Measurements from ENCODE around the gene DUOXA1. TPM values are rescaled to one million over a fixed set of nuclear protein-coding genes. Genes with fewer than 3 reads are reported as not detected.

Gene DUOXA1
- total RNA-seq, 1 donor from 2014 or later: not detected

GRCh38 chr15:45162771-45163507, 33.3 kb upstream of the DUOXA1 start:
- H3K79me2 ChIP-seq (ENCODE audit: low read depth): no peaks in the 10 kb centered on the region
- no peak overlapping the region for H3K9ac ChIP-seq
- Mint-ChIP-seq H3K4me3 (no peak overlapping the region), H3K36me3 (peaks cover 3% of the 10 kb centered on the region), H3K27me3 (ENCODE audit: insufficient read depth, low read depth) (peaks cover 12% of the 10 kb centered on the region), H3K4me1 (peaks cover 18% of the 10 kb centered on the region), H3K9me3 (no peaks in the 10 kb centered on the region), H3K27ac (no peak overlapping the region)
- peak; percentile 87 for DNase-seq (ENCODE audit: low spot score)
- H3K4me2 ChIP-seq: no peak overlapping the region
- no peak overlapping the region for H3K4me3 ChIP-seq
- H4K20me1 ChIP-seq (ENCODE audit: low read depth): peaks cover 5% of the 10 kb centered on the region
- TF ChIP-seq EZH2 (IDR thresholded peaks at IDR 0.05) (no peak), EZH2phosphoT487 (IDR thresholded peaks at IDR 0.05) (no peak)
- TF ChIP-seq, protein P1, sequence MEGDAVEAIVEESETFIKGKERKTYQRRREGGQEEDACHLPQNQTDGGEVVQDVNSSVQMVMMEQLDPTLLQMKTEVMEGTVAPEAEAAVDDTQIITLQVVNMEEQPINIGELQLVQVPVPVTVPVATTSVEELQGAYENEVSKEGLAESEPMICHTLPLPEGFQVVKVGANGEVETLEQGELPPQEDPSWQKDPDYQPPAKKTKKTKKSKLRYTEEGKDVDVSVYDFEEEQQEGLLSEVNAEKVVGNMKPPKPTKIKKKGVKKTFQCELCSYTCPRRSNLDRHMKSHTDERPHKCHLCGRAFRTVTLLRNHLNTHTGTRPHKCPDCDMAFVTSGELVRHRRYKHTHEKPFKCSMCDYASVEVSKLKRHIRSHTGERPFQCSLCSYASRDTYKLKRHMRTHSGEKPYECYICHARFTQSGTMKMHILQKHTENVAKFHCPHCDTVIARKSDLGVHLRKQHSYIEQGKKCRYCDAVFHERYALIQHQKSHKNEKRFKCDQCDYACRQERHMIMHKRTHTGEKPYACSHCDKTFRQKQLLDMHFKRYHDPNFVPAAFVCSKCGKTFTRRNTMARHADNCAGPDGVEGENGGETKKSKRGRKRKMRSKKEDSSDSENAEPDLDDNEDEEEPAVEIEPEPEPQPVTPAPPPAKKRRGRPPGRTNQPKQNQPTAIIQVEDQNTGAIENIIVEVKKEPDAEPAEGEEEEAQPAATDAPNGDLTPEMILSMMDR (IDR thresholded peaks at IDR 0.05): peak; percentile 87
- no peaks in the 10 kb centered on the region for H3K36me3 ChIP-seq
- H3K27ac ChIP-seq: no peak overlapping the region
- no peaks in the 10 kb centered on the region for H3K9me3 ChIP-seq (ENCODE audit: low read depth)
- peaks cover 11% of the 10 kb centered on the region for H3K4me1 ChIP-seq
- peaks cover 25% of the 10 kb centered on the region for H3F3A ChIP-seq (ENCODE audit: low read depth)
- H3K27me3 ChIP-seq: no peaks in the 10 kb centered on the region
- no peak overlapping the region for H2AFZ ChIP-seq (replicated peaks)

DNA sequence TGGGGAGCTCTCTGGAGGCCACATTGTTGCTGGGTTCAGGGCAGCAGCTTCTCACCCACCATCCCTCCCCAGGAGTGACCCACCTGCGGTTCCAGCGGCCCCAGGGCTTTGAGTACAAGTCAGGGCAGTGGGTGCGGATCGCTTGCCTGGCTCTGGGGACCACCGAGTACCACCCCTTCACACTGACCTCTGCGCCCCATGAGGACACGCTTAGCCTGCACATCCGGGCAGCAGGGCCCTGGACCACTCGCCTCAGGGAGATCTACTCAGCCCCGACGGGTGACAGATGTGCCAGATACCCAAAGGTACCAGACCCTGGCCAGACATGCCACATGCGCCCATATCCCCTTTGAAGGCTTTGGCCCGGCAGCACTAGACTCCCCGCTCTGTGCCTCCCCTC, 32.0 kb upstream of the DUOXA1 start:
- Histone ChIP-seq H3K36me3 (no peaks in the 10 kb centered on the region), H3K4me2 (no peak overlapping the region), H3K4me1 (peaks cover 14% of the 10 kb centered on the region), H3K79me2 (ENCODE audit: low read depth) (no peaks in the 10 kb centered on the region), H2AFZ (replicated peaks) (no peak overlapping the region), H3K27ac (no peak overlapping the region), H3K9me3 (ENCODE audit: low read depth) (no peaks in the 10 kb centered on the region), H3F3A (ENCODE audit: low read depth) (peaks cover 12% of the 10 kb centered on the region), H4K20me1 (ENCODE audit: low read depth) (no peaks in the 10 kb centered on the region), H3K4me3 (no peak overlapping the region), H3K27me3 (no peaks in the 10 kb centered on the region), H3K9ac (no peak overlapping the region)
- TF ChIP-seq EZH2 (IDR thresholded peaks at IDR 0.05) (no peak), EZH2phosphoT487 (IDR thresholded peaks at IDR 0.05) (no peak)
- TF ChIP-seq, protein P1 (IDR thresholded peaks at IDR 0.05): no peak
- peaks cover 12% of the 10 kb centered on the region for H3K27me3 Mint-ChIP-seq (ENCODE audit: insufficient read depth, low read depth)
- H3K9me3 Mint-ChIP-seq: no peaks in the 10 kb centered on the region
- H3K36me3 Mint-ChIP-seq: peaks cover 1% of the 10 kb centered on the region
- H3K4me3 Mint-ChIP-seq: no peak overlapping the region
- no peak overlapping the region for H3K27ac Mint-ChIP-seq
- no peak for DNase-seq (ENCODE audit: low spot score)
- peaks cover 27% of the 10 kb centered on the region for H3K4me1 Mint-ChIP-seq

- peaks cover 12% of the 10 kb centered on the region for H3K4me1 ChIP-seq
- peak; percentile 52 for DNase-seq (ENCODE audit: low spot score)
- H3K4me3 ChIP-seq: no peak overlapping the region
- no peaks in the 10 kb centered on the region for H3K79me2 ChIP-seq (ENCODE audit: low read depth)
- H3K27ac Mint-ChIP-seq: peak overlapping the region; percentile 29
- no peaks in the 10 kb centered on the region for H3F3A ChIP-seq (ENCODE audit: low read depth)
- H3K4me2 ChIP-seq: no peak overlapping the region
- no peak overlapping the region for H3K4me3 Mint-ChIP-seq
- peaks cover 1% of the 10 kb centered on the region for H3K36me3 Mint-ChIP-seq
- H2AFZ ChIP-seq (replicated peaks): no peak overlapping the region
- TF ChIP-seq EZH2phosphoT487 (IDR thresholded peaks at IDR 0.05) (no peak), EZH2 (IDR thresholded peaks at IDR 0.05) (no peak)
- TF ChIP-seq, protein P1 (IDR thresholded peaks at IDR 0.05): no peak
- no peak overlapping the region for H3K27ac ChIP-seq
- no peaks in the 10 kb centered on the region for H3K36me3 ChIP-seq
- peaks cover 2% of the 10 kb centered on the region for H3K9me3 Mint-ChIP-seq
- no peaks in the 10 kb centered on the region for H4K20me1 ChIP-seq (ENCODE audit: low read depth)
- H3K4me1 Mint-ChIP-seq: peaks cover 37% of the 10 kb centered on the region
- H3K9ac ChIP-seq: no peak overlapping the region
- peaks cover 10% of the 10 kb centered on the region for H3K27me3 Mint-ChIP-seq (ENCODE audit: insufficient read depth, low read depth)
- H3K9me3 ChIP-seq (ENCODE audit: low read depth): no peaks in the 10 kb centered on the region
- no peaks in the 10 kb centered on the region for H3K27me3 ChIP-seq
Observed at GRCh38 chr15:45157974-45158373, 28.3 kb upstream of the DUOXA1 start.
